Liver (tissue), 3 donors: ENCODE data around the gene ROBO4.

Experiments used
- REST ChIP-seq: IDR thresholded peaks from 2 replicates; pipeline ENCODE4 v1.6.1; 2016; ENCODE audit warnings: antibody characterized with exemption, mild to moderate bottlenecking
- TAF1 ChIP-seq: conservative IDR thresholded peaks from 2 replicates; pipeline ENCODE4 v1.6.1; 2016; ENCODE audit warnings: antibody characterized with exemption, mild to moderate bottlenecking
- TF ChIP-seq, protein P1 (sequence below): fragments of 150-350 bp; IDR thresholded peaks from 2 replicates; pipeline ENCODE4 v1.5.1; 2017; ENCODE audit warnings: improper control_type of control experiment, low read depth, low read length; ENCODE audit not compliant: missing input control
- TF ChIP-seq, protein P2 (sequence below): IDR thresholded peaks from 2 replicates; pipeline ENCODE4 v1.6.1; 2016; ENCODE audit warnings: antibody characterized with exemption
- donor health status: healthy.
- donor health status: healthy.

DNA sequence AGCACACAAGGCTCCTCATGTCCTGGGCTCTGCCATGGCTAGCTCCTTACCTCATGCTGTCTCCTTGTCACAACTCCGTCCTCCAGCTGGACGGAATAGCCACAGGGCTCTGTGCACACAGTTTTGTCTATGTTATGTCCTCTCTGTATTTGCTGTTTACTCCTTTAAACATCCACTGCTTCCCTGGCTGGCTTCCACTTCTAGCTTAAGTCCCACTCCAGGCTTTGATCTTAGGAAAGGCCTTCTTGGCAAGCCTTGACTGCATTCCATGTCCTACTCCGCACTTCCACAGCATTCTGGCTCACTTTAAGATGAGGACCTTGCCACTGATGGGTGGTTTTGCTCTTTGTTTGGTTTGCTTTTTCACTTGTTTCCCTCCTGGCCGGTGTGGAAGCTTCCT lies 55.4 kb downstream of the ROBO4 start:
- TF ChIP-seq, protein P1, sequence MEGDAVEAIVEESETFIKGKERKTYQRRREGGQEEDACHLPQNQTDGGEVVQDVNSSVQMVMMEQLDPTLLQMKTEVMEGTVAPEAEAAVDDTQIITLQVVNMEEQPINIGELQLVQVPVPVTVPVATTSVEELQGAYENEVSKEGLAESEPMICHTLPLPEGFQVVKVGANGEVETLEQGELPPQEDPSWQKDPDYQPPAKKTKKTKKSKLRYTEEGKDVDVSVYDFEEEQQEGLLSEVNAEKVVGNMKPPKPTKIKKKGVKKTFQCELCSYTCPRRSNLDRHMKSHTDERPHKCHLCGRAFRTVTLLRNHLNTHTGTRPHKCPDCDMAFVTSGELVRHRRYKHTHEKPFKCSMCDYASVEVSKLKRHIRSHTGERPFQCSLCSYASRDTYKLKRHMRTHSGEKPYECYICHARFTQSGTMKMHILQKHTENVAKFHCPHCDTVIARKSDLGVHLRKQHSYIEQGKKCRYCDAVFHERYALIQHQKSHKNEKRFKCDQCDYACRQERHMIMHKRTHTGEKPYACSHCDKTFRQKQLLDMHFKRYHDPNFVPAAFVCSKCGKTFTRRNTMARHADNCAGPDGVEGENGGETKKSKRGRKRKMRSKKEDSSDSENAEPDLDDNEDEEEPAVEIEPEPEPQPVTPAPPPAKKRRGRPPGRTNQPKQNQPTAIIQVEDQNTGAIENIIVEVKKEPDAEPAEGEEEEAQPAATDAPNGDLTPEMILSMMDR = no peak
- no peak for TF ChIP-seq TAF1
- TF ChIP-seq, protein P2, sequence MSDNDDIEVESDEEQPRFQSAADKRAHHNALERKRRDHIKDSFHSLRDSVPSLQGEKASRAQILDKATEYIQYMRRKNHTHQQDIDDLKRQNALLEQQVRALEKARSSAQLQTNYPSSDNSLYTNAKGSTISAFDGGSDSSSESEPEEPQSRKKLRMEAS = no peak
- no peak for TF ChIP-seq REST
